Endothelial cell of hepatic sinusoid (primary cell): ENCODE results near the gene NUB1.

ENCODE experiments used
- in situ Hi-C: cut with HindIII; loops from 2 replicates; pipeline ENCODE4 v1.10.0; 2017; ENCODE audit warnings: low sequenced_read_pairs

Gene NUB1

DNA sequence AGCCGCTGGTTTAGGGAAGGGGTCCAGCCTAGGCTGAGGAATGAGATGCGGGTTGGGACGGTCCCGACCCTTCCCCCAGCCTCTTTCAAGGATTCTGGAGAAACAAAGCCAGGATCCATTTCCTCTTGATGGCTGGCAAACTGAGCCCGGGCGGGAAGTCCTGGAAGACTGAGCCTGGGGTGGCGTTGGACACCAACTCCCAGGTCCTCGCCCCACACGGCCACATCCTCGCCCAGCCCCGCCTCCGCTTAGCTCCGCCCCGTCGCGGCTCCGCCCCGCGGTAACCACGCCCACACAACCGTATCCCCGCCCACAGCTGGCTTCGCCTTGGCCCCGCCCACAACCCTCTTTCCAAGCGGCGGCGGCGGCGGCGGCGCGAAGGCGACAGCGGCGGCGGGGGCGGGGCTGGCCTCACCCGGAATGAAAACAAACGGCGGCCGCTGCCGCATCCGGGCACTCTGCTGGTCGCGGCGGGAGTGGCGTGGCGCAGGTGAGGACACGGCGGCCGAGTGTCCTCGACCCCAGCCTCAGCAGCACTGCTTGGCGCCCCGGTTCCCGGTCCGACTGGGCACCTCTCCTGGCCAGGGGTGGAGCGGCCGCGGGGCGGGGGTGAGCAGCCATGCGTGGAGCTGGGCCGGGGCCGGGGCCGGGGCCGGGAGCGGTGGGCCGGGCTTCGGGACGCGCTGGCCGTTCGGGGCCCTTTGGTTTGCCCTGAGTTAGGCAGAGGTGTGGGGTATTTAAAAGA is at the start of gene NUB1:
NUB1 (plus strand) TSS at position 456 of the 745 bp plus-strand sequence. CDS start 3,538 bp downstream, outside the sequence.
- in situ Hi-C loops: no loop called here

DNA sequence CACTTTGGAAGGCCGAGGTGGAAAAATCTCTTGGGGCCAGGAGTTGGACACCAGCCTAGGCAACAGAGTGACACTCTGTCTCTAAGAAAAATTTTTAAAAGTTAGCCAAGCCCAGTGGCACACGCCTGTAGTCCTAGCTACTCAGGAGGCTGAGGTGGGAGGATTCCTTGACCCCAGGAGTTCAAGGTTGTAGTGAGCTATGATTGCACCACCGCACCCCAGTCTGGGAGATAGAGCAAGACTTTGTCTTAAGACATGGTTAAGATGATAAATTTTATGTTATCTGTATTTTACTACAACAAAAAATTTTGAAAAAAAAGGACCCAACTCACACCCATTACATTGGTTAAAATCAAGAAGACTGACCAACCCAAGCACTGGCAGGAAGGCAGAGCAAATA is 48.8 kb upstream of the NUB1 start:
- in situ Hi-C loops: no loop called here

GRCh38 chr7:151296202-151296992 is 45.2 kb upstream of the NUB1 start:
- in situ Hi-C loops: no loop called here

GRCh38 chr7:151298765-151299164 is 42.8 kb upstream of the NUB1 start:
- in situ Hi-C loops: no loop called here

DNA sequence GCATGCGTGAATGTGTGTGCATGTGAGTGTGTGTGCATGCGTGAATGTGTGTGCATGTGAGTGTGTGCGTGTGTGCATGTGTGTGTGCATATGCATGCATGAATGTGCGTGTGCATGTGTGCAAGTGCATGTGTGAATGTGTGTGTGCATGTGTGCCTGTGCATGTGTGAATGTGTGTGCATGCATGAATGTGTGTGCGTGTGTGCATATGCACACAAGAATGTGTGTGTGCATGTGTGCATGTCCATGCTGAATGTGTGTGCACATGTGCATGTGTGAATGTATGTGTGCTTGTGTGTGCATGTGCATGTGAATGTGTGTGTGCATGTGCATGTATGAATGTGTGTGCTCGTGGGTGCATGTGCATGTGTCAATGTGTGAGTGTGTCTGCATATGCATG is 42.1 kb upstream of the NUB1 start:
- in situ Hi-C loops: no loop called here

- in situ Hi-C loops: loop anchor here (5.0 kb wide), 2 partner anchors 48 to 153 kb away; no protein-coding TSS in a partner anchor
These were observed 41.5 kb upstream of the NUB1 start for GRCh38 chr7:151299940-151300645.

DNA sequence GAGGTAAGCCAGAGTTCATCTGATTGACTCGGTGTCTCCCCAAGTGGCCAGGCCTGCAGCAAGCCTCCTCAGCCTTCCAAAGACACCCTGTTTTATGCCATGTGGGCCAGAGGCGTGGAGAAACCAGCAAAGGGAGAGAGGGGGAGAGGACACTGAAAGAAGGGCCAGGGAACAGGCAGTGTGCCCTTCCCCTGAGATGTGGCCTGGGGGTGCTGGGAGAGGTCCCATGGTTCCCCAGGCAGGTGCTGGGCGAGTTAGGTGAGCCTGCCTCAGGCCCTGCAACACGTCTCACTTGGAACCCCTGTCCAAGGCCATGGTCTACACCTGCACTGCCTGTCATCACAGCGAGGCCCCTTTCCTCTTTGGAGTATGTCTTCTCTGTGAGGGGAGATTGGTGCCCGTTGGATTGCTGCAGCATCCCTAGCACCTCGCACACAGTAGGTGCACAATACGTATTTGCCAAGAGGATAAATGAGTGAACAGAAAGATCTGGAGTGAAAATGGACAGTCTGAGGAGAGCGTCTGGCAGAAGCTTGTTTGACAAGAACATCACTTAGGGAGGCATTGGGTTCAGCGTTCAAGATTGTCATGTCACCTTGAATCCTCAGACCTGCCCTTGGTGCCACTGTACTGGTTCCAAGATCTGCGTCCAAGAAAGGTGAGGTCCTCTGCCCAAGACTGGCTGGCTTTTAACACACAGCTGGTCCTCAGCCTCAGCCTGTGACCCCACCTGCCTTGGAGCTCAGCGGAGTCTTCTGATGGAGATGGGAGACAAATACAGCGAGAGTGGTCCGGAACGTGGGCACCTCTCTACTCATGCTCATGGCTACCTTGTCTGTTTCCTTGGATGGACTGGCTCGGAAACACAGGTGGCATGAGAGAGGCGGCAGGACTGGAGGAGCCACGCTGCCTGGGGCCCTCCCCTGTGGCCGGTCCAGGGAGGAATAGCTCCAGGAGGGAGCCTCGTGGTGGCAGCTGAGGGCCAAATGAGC is 39.8 kb upstream of the NUB1 start:
- in situ Hi-C loops: loop anchor here (5.0 kb wide), 2 partner anchors 49 to 154 kb away; no protein-coding TSS in a partner anchor

- in situ Hi-C loops: loop anchor here (5.0 kb wide), 2 partner anchors 52 to 157 kb away; no protein-coding TSS in a partner anchor
These were observed 37.4 kb upstream of the NUB1 start for GRCh38 chr7:151304251-151304650.

GRCh38 chr7:151304856-151305255 is 36.8 kb upstream of the NUB1 start:
- in situ Hi-C loops: loop anchor here (5.0 kb wide), 2 partner anchors 53 to 158 kb away; no protein-coding TSS in a partner anchor

DNA sequence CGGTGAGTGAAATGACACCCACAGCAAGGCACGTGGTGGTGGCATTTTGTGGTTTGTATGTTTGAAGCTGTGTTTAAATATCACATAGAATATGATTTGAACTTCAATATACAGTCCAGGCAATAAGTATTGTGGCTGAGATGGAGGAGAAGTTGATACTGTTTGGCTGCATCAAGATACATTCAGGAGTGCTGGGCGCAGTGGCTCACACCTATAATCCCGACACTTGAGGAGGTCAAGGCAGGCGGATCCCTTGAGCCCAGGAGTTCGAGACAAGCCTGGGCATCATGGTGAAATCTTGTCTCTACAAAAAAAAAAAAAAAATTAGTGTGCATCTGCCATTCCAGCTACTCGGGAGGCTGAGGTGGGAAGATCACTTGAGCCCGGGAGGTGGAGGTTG is 35.2 kb upstream of the NUB1 start:
- in situ Hi-C loops: no loop called here

- in situ Hi-C loops: no loop called here
These were observed 34.8 kb upstream of the NUB1 start for GRCh38 chr7:151306860-151307259.

GRCh38 chr7:151307536-151307935 is 34.1 kb upstream of the NUB1 start:
- in situ Hi-C loops: no loop called here

DNA sequence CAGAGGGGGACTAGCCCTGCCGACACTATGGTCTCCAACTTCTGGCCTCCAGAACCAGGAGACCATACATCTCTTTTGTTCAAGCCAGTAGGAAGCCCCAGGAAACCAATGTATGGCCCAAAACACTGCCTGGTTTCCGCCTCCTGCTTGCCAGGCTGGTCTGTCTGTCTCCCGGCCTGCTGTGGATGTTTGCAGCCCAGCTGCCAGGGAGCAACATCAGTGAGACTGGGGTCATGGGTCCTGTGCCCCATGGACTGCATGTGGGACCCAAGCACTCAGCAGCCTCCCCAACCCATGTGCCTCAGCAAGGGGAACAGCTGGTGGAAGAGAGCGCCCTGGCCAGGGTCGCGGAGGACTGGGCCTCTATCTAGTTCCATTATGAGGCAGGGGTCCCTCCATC is 33.4 kb upstream of the NUB1 start:
- in situ Hi-C loops: no loop called here

DNA sequence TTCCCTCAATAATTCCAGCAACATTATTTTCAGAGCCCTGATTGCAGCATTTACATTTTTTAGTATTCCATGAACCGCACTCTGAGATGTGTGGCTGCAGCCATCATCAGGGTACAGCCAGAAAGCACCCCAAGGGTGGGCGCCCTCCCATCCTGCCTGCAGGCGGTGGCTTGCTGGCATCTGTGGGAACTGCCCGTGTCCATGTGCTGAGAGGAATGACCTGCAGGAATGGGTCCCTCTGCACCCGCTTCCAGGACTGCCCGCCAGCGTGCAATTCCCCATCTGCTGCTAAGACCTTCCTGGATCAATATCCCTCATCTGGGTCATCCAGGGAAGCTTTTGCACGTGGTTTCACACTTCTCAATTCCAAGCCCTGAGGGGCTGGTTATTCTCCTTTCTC is 32.8 kb upstream of the NUB1 start:
- in situ Hi-C loops: no loop called here

- in situ Hi-C loops: no loop called here
These were observed 32.3 kb upstream of the NUB1 start for GRCh38 chr7:151309311-151309710.

- in situ Hi-C loops: no loop called here
These were observed 31.0 kb upstream of the NUB1 start for GRCh38 chr7:151310578-151310977.

- in situ Hi-C loops: no loop called here
These were observed 30.2 kb upstream of the NUB1 start for GRCh38 chr7:151311294-151311864.

DNA sequence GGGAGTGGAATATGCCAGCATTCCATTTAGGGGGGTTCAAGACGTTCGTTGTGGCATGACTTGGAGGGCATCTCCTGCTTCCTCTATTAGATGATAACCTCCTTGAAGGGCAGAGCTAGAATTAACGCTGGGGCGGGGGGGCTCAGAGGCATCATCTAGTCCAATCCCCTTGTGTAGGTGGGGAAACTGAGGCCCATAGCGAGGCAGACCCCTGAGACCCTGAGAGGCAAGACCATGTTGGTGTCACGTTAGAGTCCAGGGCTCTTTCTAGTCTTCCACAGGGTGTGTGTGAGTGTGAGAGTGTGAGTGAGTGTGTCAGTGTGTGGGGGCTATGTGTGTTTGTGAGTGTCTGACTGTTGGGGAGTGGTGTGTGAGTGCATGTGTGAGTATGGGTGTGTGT is 29.3 kb upstream of the NUB1 start:
- in situ Hi-C loops: no loop called here

GRCh38 chr7:151312831-151313809 is 28.5 kb upstream of the NUB1 start:
- in situ Hi-C loops: no loop called here
